Activated CD4-positive, alpha-beta T cell treated with anti-CD3 and anti-CD28 coated beads, Interleukin-2, amount 50 U/mL, for 48 hours (primary cell): ENCODE measurements around the gene CARS1.

Experiments
- DNase-seq, 2 experiments: peaks; one replicate each; pipeline ENCODE4 v3.0.0-alpha.2; 2020

The CARS1 gene

GRCh38 chr11:3057069-3057963 lies at the start of gene CARS1:
CARS1 (minus strand) TSS chr11:3057423; CDS start chr11:3057367, 56 bp downstream.
- DNase-seq = peak; percentile 92 to 95

GRCh38 chr11:3105791-3106735 lies 48.8 kb upstream of the CARS1 start:
- no peak for DNase-seq

GRCh38 chr11:3104961-3105790 lies 48.0 kb upstream of the CARS1 start:
- DNase-seq = no peak

GRCh38 chr11:3104051-3104714 lies 47.0 kb upstream of the CARS1 start:
- no peak for DNase-seq

- no peak for DNase-seq
Observed at GRCh38 chr11:3103076-3103475, 45.9 kb upstream of the CARS1 start.

GRCh38 chr11:3102641-3102921 lies 45.4 kb upstream of the CARS1 start:
- DNase-seq = no peak

- no peak for DNase-seq
Observed at GRCh38 chr11:3101921-3102640, 44.9 kb upstream of the CARS1 start.

GRCh38 chr11:3099178-3099577 lies 42.0 kb upstream of the CARS1 start:
- no peak for DNase-seq

GRCh38 chr11:3096909-3097530 lies 39.8 kb upstream of the CARS1 start:
- DNase-seq = no peak

GRCh38 chr11:3095712-3096361 lies 38.6 kb upstream of the CARS1 start:
- no peak for DNase-seq

GRCh38 chr11:3094223-3094824 lies 37.1 kb upstream of the CARS1 start:
- DNase-seq = no peak

GRCh38 chr11:3093281-3094191 lies 36.3 kb upstream of the CARS1 start:
- no peak for DNase-seq

GRCh38 chr11:3092603-3093141 lies 35.4 kb upstream of the CARS1 start:
- DNase-seq = no peak

GRCh38 chr11:3091846-3092602 lies 34.8 kb upstream of the CARS1 start:
- DNase-seq = peak; percentile 73 to 77

GRCh38 chr11:3091081-3091845 lies 34.0 kb upstream of the CARS1 start:
- no peak for DNase-seq

GRCh38 chr11:3090096-3090901 lies 33.1 kb upstream of the CARS1 start:
- DNase-seq = no peak
